GM12878 (cell line): ENCODE measurements around the gene SYNRG.

Experiments
- BHLHE40 ChIP-seq, 2 experiments: fragments of 450-650 bp in 1 of 2; IDR thresholded peaks; 2 replicates each; pipeline ENCODE4 v1.6.1; 2011 to 2017; ENCODE audit warnings: low read depth in 2 of 2, borderline replicate concordance in 1 of 2, improper control_type of control experiment in 1 of 2, low read length in 1 of 2, mild to moderate bottlenecking in 1 of 2
- EP300 ChIP-seq, 2 experiments: fragments of 150-350 bp in 1 of 2; IDR thresholded peaks; 2 replicates each; pipeline ENCODE4 v1.6.1; 2011 to 2012; ENCODE audit warnings: low read depth in 2 of 2, low read length in 2 of 2, borderline replicate concordance in 1 of 2, improper control_type of control experiment in 1 of 2, inconsistent platforms in 1 of 2; ENCODE audit not compliant: control insufficient read depth in 1 of 2
- JUNB ChIP-seq: IDR thresholded peaks from 2 replicates; pipeline ENCODE4 v1.6.1; 2016; ENCODE audit warnings: antibody characterized with exemption, mild to moderate bottlenecking
- KAT2A ChIP-seq: conservative IDR thresholded peaks from 2 replicates; pipeline ENCODE4 v1.6.1; 2011; ENCODE audit warnings: low read depth, low read length; ENCODE audit not compliant: control insufficient read depth
- POLR2A ChIP-seq: IDR thresholded peaks from 2 replicates; pipeline ENCODE4 v1.6.1; 2011; ENCODE audit warnings: low read depth, mild to moderate bottlenecking, low read length
- SUPT20H ChIP-seq: IDR thresholded peaks from 2 replicates; pipeline ENCODE4 v1.6.1; 2011; ENCODE audit warnings: low read depth, mild to moderate bottlenecking, low read length, moderate library complexity, borderline replicate concordance; ENCODE audit not compliant: control insufficient read depth
- USF2 ChIP-seq: IDR thresholded peaks from 2 replicates; pipeline ENCODE4 v1.6.1; 2011; ENCODE audit warnings: low read depth, low read length, improper control_type of control experiment, borderline replicate concordance
- TF ChIP-seq, protein P1 (sequence below), 3 experiments: IDR thresholded peaks in 2 of 3; conservative IDR thresholded peaks in 1 of 3; 2 replicates each; pipeline ENCODE4 v1.5.1; 2011; ENCODE audit warnings: low read depth in 3 of 3, low read length in 3 of 3, mild to moderate bottlenecking in 3 of 3, control low read depth in 2 of 3, moderate library complexity in 2 of 3, inconsistent platforms in 1 of 3, mixed read lengths in 1 of 3; ENCODE audit not compliant: control insufficient read depth in 2 of 3, insufficient read depth in 1 of 3; ENCODE audit errors: extremely low read depth in 1 of 3
- TF ChIP-seq, protein P2 (sequence below): fragments of 450-650 bp; IDR thresholded peaks from 2 replicates; pipeline ENCODE4 v1.6.1; 2014; ENCODE audit warnings: mild to moderate bottlenecking

GRCh38 chr17:37503148-37503547 is 106.1 kb downstream of the SYNRG start:
- TF ChIP-seq SUPT20H = no peak
- no peak for TF ChIP-seq USF2
- TF ChIP-seq POLR2A = no peak
- TF ChIP-seq, protein P1, sequence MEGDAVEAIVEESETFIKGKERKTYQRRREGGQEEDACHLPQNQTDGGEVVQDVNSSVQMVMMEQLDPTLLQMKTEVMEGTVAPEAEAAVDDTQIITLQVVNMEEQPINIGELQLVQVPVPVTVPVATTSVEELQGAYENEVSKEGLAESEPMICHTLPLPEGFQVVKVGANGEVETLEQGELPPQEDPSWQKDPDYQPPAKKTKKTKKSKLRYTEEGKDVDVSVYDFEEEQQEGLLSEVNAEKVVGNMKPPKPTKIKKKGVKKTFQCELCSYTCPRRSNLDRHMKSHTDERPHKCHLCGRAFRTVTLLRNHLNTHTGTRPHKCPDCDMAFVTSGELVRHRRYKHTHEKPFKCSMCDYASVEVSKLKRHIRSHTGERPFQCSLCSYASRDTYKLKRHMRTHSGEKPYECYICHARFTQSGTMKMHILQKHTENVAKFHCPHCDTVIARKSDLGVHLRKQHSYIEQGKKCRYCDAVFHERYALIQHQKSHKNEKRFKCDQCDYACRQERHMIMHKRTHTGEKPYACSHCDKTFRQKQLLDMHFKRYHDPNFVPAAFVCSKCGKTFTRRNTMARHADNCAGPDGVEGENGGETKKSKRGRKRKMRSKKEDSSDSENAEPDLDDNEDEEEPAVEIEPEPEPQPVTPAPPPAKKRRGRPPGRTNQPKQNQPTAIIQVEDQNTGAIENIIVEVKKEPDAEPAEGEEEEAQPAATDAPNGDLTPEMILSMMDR (IDR thresholded peaks at IDR 0.05 in 2 of 3, conservative IDR thresholded peaks at IDR 0.05 in 1 of 3; ENCODE audit: control insufficient read depth in 2 of 3, extremely low read depth in 1 of 3, insufficient read depth in 1 of 3, low read depth in 3 of 3, low read length in 3 of 3) = no peak
- TF ChIP-seq EP300 (IDR thresholded peaks at IDR 0.05; ENCODE audit: borderline replicate concordance in 1 of 2, control insufficient read depth in 1 of 2, low read depth in 2 of 2, low read length in 2 of 2) = no peak
- TF ChIP-seq, protein P2, sequence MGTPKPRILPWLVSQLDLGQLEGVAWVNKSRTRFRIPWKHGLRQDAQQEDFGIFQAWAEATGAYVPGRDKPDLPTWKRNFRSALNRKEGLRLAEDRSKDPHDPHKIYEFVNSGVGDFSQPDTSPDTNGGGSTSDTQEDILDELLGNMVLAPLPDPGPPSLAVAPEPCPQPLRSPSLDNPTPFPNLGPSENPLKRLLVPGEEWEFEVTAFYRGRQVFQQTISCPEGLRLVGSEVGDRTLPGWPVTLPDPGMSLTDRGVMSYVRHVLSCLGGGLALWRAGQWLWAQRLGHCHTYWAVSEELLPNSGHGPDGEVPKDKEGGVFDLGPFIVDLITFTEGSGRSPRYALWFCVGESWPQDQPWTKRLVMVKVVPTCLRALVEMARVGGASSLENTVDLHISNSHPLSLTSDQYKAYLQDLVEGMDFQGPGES = no peak
- no peak for TF ChIP-seq JUNB
- no peak for TF ChIP-seq KAT2A
- no peak for TF ChIP-seq BHLHE40 (IDR thresholded peaks at IDR 0.05; ENCODE audit: borderline replicate concordance in 1 of 2, low read depth in 2 of 2, low read length in 1 of 2)
